Measurements from ENCODE around the gene SP1. TPM values are rescaled to one million over a fixed set of nuclear protein-coding genes. Genes with fewer than 3 reads are reported as not detected.
"Not testable (repeated sequence)": the region's sequence is repeated elsewhere in the genome, so short reads cannot be mapped to it uniquely, and the experiment has no call there.

The SP1 gene
- total RNA-seq, 1 donor from 2014 or later = 23.7 TPM

GRCh38 chr12:53428741-53429140, 48.8 kb downstream of the SP1 start:
- no peak for DNase-seq (ENCODE audit: low read depth)
- TF ChIP-seq CTCF (IDR thresholded peaks at IDR 0.05; ENCODE audit: insufficient read depth, low read length, severe bottlenecking) = no peak

GRCh38 chr12:53430116-53430515, 50.1 kb downstream of the SP1 start:
- FAIRE-seq = no peak
- Histone ChIP-seq H3K27me3 (ENCODE audit: control insufficient read depth, insufficient read depth, low read length) (no peaks in the 10 kb centered on the region), H3K36me3 (ENCODE audit: control insufficient read depth, insufficient read depth, low read length) (no peaks in the 10 kb centered on the region), H3K4me3 (ENCODE audit: low read depth, low read length) (no peak overlapping the region)
- DNase-seq (ENCODE audit: low read depth) = no peak
- TF ChIP-seq CTCF (IDR thresholded peaks at IDR 0.05; ENCODE audit: insufficient read depth, low read length, severe bottlenecking) = no peak

More at GRCh38 chr12:53428741-53429140, 48.8 kb downstream of the SP1 start:
- Histone ChIP-seq H3K27me3 (ENCODE audit: control insufficient read depth, insufficient read depth, low read length) (no peaks in the 10 kb centered on the region), H3K36me3 (ENCODE audit: control insufficient read depth, insufficient read depth, low read length) (no peaks in the 10 kb centered on the region), H3K4me3 (ENCODE audit: low read depth, low read length) (no peak overlapping the region)
- no peak for FAIRE-seq

GRCh38 chr12:53431187-53431586, 51.2 kb downstream of the SP1 start:
- no peaks in the 10 kb centered on the region for H3K27me3 ChIP-seq (ENCODE audit: control insufficient read depth, insufficient read depth, low read length)

GRCh38 chr12:53435326-53435725, 55.4 kb downstream of the SP1 start:
- H3K4me3 ChIP-seq (ENCODE audit: low read depth, low read length); H3K36me3 ChIP-seq (ENCODE audit: control insufficient read depth, insufficient read depth, low read length); FAIRE-seq; DNase-seq (ENCODE audit: low read depth); H3K27me3 ChIP-seq (ENCODE audit: control insufficient read depth, insufficient read depth, low read length): not testable (repeated sequence)

More at GRCh38 chr12:53431187-53431586, 51.2 kb downstream of the SP1 start:
- TF ChIP-seq CTCF (IDR thresholded peaks at IDR 0.05; ENCODE audit: insufficient read depth, low read length, severe bottlenecking) = no peak
- Histone ChIP-seq H3K4me3 (ENCODE audit: low read depth, low read length) (no peak overlapping the region), H3K36me3 (ENCODE audit: control insufficient read depth, insufficient read depth, low read length) (no peaks in the 10 kb centered on the region)
- DNase-seq (ENCODE audit: low read depth) (peak; percentile 67), FAIRE-seq (no peak)

- not testable (repeated sequence) for DNase-seq (ENCODE audit: low read depth); FAIRE-seq; H3K36me3 ChIP-seq (ENCODE audit: control insufficient read depth, insufficient read depth, low read length); H3K27me3 ChIP-seq (ENCODE audit: control insufficient read depth, insufficient read depth, low read length); H3K4me3 ChIP-seq (ENCODE audit: low read depth, low read length)
These were observed 59.6 kb downstream of the SP1 start for GRCh38 chr12:53439582-53439981.

- TF ChIP-seq CTCF (IDR thresholded peaks at IDR 0.05; ENCODE audit: insufficient read depth, low read length, severe bottlenecking) = no peak
- Histone ChIP-seq H3K4me3 (ENCODE audit: low read depth, low read length) (peak within 1 kb of the TSS; percentile 87), H3K36me3 (ENCODE audit: control insufficient read depth, insufficient read depth, low read length) (peaks cover 8% of the 10 kb centered on the region), H3K27me3 (ENCODE audit: control insufficient read depth, insufficient read depth, low read length) (no peaks in the 10 kb centered on the region)
- FAIRE-seq = no peak
- DNase-seq (ENCODE audit: low read depth) = peak; percentile 99
These were observed 61.3 kb downstream of the SP1 start, which contains the start of gene PRR13 for GRCh38 chr12:53441040-53441833. Gene PRR13, plus strand, starts transcription at chr12:53441734. Its CDS starts 981 bp downstream, at chr12:53442715.
